H9 (cell line): ENCODE results near the gene PPRC1. TPM values are rescaled to one million over a fixed set of nuclear protein-coding genes. Genes with fewer than 3 reads are reported as not detected.

Experiments used
- DNase-seq: peaks from one replicate; pipeline ENCODE4 v3.0.0-alpha.2; 2017
- H2AFZ ChIP-seq: one replicate; pipeline ENCODE4 v1.6.1; 2013; ENCODE audit warnings: mild to moderate bottlenecking, low read length, control low read depth, moderate library complexity
- H2AK5ac ChIP-seq: 2 replicates; pipeline ENCODE4 v1.6.1; 2013; ENCODE audit warnings: low read length, control low read depth, mixed read lengths; ENCODE audit not compliant: insufficient read length
- H2BK120ac ChIP-seq: one replicate; pipeline ENCODE4 v1.6.1; 2013; ENCODE audit warnings: low read depth, mild to moderate bottlenecking, low read length, control low read depth, inconsistent platforms; ENCODE audit not compliant: poor library complexity, severe bottlenecking
- H2BK12ac ChIP-seq: 2 replicates; pipeline ENCODE4 v1.6.1; 2013; ENCODE audit warnings: low read length, control low read depth, mixed read lengths, low read depth; ENCODE audit not compliant: insufficient read length
- H2BK15ac ChIP-seq: 2 replicates; pipeline ENCODE4 v1.6.1; 2013; ENCODE audit warnings: low read depth, low read length, control low read depth
- H2BK20ac ChIP-seq: one replicate; pipeline ENCODE4 v1.6.1; 2013; ENCODE audit warnings: low read depth, mild to moderate bottlenecking, low read length, control low read depth, inconsistent platforms; ENCODE audit not compliant: poor library complexity, severe bottlenecking
- H2BK5ac ChIP-seq: 2 replicates; pipeline ENCODE4 v1.6.1; 2013; ENCODE audit warnings: low read length, control low read depth, mixed read lengths; ENCODE audit not compliant: insufficient read length
- H3K14ac ChIP-seq: 2 replicates; pipeline ENCODE4 v1.6.1; 2013; ENCODE audit warnings: low read length, control low read depth; ENCODE audit not compliant: insufficient read depth
- H3K18ac ChIP-seq: 2 replicates; pipeline ENCODE4 v1.6.1; 2013; ENCODE audit warnings: low read depth, mild to moderate bottlenecking, mixed read lengths, low read length, control low read depth; ENCODE audit not compliant: insufficient read length
- H3K23ac ChIP-seq: 2 replicates; pipeline ENCODE4 v1.6.1; 2013; ENCODE audit warnings: low read length, control low read depth, mixed read lengths, low read depth; ENCODE audit not compliant: insufficient read length
- H3K23me2 ChIP-seq: 2 replicates; pipeline ENCODE4 v1.6.1; 2013; ENCODE audit warnings: low read depth, mild to moderate bottlenecking, mixed read lengths, low read length, control low read depth; ENCODE audit not compliant: insufficient read length, poor library complexity, severe bottlenecking
- H3K27ac ChIP-seq: 2 replicates; pipeline ENCODE4 v1.5.1; 2013; ENCODE audit warnings: low read length, control low read depth, mixed read lengths, low read depth; ENCODE audit not compliant: insufficient read length
- H3K27me3 ChIP-seq: 2 replicates; pipeline ENCODE4 v1.6.1; 2013; ENCODE audit warnings: low read length, control low read depth, inconsistent platforms; ENCODE audit not compliant: insufficient read depth
- H3K4ac ChIP-seq: 2 replicates; pipeline ENCODE4 v1.6.1; 2013; ENCODE audit warnings: low read depth, mild to moderate bottlenecking, control low read depth, inconsistent platforms, low read length, moderate library complexity
- H3K4me1 ChIP-seq: 2 replicates; pipeline ENCODE4 v1.6.1; 2013; ENCODE audit warnings: low read length, control low read depth, inconsistent platforms; ENCODE audit not compliant: insufficient read depth
- H3K4me2 ChIP-seq: 2 replicates; pipeline ENCODE4 v1.6.1; 2013; ENCODE audit warnings: low read length, control low read depth, mixed read lengths; ENCODE audit not compliant: insufficient read length, insufficient read depth
- H3K56ac ChIP-seq: 2 replicates; pipeline ENCODE4 v1.6.1; 2013; ENCODE audit warnings: low read depth, mild to moderate bottlenecking, mixed read lengths, low read length, control low read depth; ENCODE audit not compliant: insufficient read length
- H3K79me1 ChIP-seq: 2 replicates; pipeline ENCODE4 v1.6.1; 2013; ENCODE audit warnings: low read depth, mild to moderate bottlenecking, moderate library complexity, low read length, control low read depth, inconsistent platforms; ENCODE audit not compliant: insufficient read depth, poor library complexity, severe bottlenecking
- H3K79me2 ChIP-seq: 2 replicates; pipeline ENCODE4 v1.6.1; 2013; ENCODE audit warnings: low read length, control low read depth, inconsistent platforms; ENCODE audit not compliant: insufficient read depth
- H3K9ac ChIP-seq: 2 replicates; pipeline ENCODE4 v1.6.1; 2013; ENCODE audit warnings: low read length, control low read depth, mixed read lengths; ENCODE audit not compliant: insufficient read length; ENCODE audit errors: extremely low read depth
- H3K9me3 ChIP-seq: one replicate; pipeline ENCODE4 v1.6.1; 2013; ENCODE audit warnings: low read depth, low read length, inconsistent platforms; ENCODE audit not compliant: control insufficient read depth
- H3T11ph ChIP-seq: one replicate; pipeline ENCODE4 v1.6.1; 2013; ENCODE audit warnings: mild to moderate bottlenecking, low read length, control low read depth, inconsistent platforms
- H4K20me1 ChIP-seq: one replicate; pipeline ENCODE4 v1.6.1; 2013; ENCODE audit not compliant: control insufficient read depth, insufficient read length, insufficient read depth
- H4K5ac ChIP-seq: 2 replicates; pipeline ENCODE4 v1.6.1; 2013; ENCODE audit warnings: low read depth, mild to moderate bottlenecking, mixed read lengths, low read length, control low read depth; ENCODE audit not compliant: insufficient read length
- H4K8ac ChIP-seq: replicated peaks from 2 replicates; pipeline ENCODE4 v1.6.1; 2013; ENCODE audit warnings: low read length, control low read depth, mixed read lengths, low read depth; ENCODE audit not compliant: insufficient read length
- H4K91ac ChIP-seq: 2 replicates; pipeline ENCODE4 v1.6.1; 2013; ENCODE audit warnings: low read depth, mild to moderate bottlenecking, moderate library complexity, mixed read lengths, low read length, control low read depth; ENCODE audit not compliant: insufficient read length
- H3K27ac Mint-ChIP-seq, 3 experiments: 2 replicates in 2 of 3; 3 replicates in 1 of 3; pipeline ENCODE4 v1.8.0; 2020 to 2021; ENCODE audit warnings: mixed read lengths in 3 of 3, mild to moderate bottlenecking in 1 of 3, moderate library complexity in 1 of 3
- H3K27me3 Mint-ChIP-seq: 2 replicates; pipeline ENCODE4 v1.8.0; 2021; ENCODE audit warnings: low read depth, mild to moderate bottlenecking, moderate library complexity, mixed read lengths
- H3K36me3 Mint-ChIP-seq, 3 experiments: 2 replicates in 2 of 3; 3 replicates in 1 of 3; pipeline ENCODE4 v1.8.0; 2020 to 2021; ENCODE audit warnings: low read depth in 3 of 3, mixed read lengths in 3 of 3; ENCODE audit not compliant: insufficient read depth in 1 of 3
- H3K4me1 Mint-ChIP-seq, 2 experiments: 2 replicates each; pipeline ENCODE4 v1.8.0; 2020; ENCODE audit warnings: mixed read lengths in 2 of 2
- H3K4me3 Mint-ChIP-seq, 2 experiments: 2 replicates in 1 of 2; 3 replicates in 1 of 2; pipeline ENCODE4 v1.8.0; 2020 to 2021; ENCODE audit warnings: mild to moderate bottlenecking in 2 of 2, mixed read lengths in 2 of 2, moderate library complexity in 1 of 2
- H3K9me3 Mint-ChIP-seq, 2 experiments: 2 replicates in 1 of 2; 3 replicates in 1 of 2; pipeline ENCODE4 v1.8.0; 2020; ENCODE audit warnings: mild to moderate bottlenecking in 2 of 2, mixed read lengths in 2 of 2, moderate library complexity in 1 of 2
- CTCF ChIP-seq: fragments of 200-600 bp; sonication (generic); conservative IDR thresholded peaks from 3 replicates; pipeline ENCODE4 v1.8.0; 2021; ENCODE audit warnings: antibody characterized with exemption, mild to moderate bottlenecking
- WGBS: extraction: QIAGEN DNeasy Blood & Tissue Kit; methylation state at CpG from one replicate; pipeline ENCODE4 v1.1.7; 2013; ENCODE audit warnings: missing lambda C conversion rate, low lambda C conversion rate, mixed read lengths; ENCODE audit not compliant: insufficient read length; ENCODE audit errors: extremely low coverage; 5-methylcytosine and 5-hydroxymethylcytosine counted together
- total RNA-seq: library from RNA; stranded (reverse); gene quantifications from 2 replicates; pipeline ENCODE4 v1.2.1, GENCODE V29; 2021

Gene PPRC1
- total RNA-seq, 1 experiment from 2014 or later = 121 TPM

- H3K36me3 Mint-ChIP-seq = no peaks in the 10 kb centered on the region
Observed at GRCh38 chr10:102121739-102122372, 11.0 kb upstream of the PPRC1 start.

More at GRCh38 chr10:102121739-102122372, 11.0 kb upstream of the PPRC1 start:
- Histone ChIP-seq H2AFZ (no peak overlapping the region), H3K4me1 (peaks cover 15% of the 10 kb centered on the region), H2BK20ac (no peak overlapping the region), H3K9ac (peak overlapping the region; percentile 16), H2BK12ac (no peak overlapping the region), H2BK5ac (no peak overlapping the region), H4K91ac (no peak overlapping the region), H2AK5ac (no peak overlapping the region), H3K18ac (peak overlapping the region; percentile 74), H3K4me2 (peak overlapping the region; percentile 72), H4K8ac (no peak overlapping the region), H3K79me2 (peaks cover 3% of the 10 kb centered on the region; the same call in 1 of the 2 replicates), H3K9me3 (no peaks in the 10 kb centered on the region), H3T11ph (no peak overlapping the region), H2BK120ac (no peak overlapping the region), H2BK15ac (no peak overlapping the region), H3K4ac (no peak overlapping the region; the same call in 1 of the 2 replicates), H4K5ac (peak overlapping the region; percentile 11), H3K23me2 (peaks cover 20% of the 10 kb centered on the region), H3K23ac (no peak overlapping the region), H3K56ac (peak overlapping the region; percentile 3), H3K27me3 (no peaks in the 10 kb centered on the region), H3K14ac (peak overlapping the region; percentile 58; the same call in 1 of the 2 replicates), H4K20me1 (no peaks in the 10 kb centered on the region), H3K27ac (peak overlapping the region; percentile 84), H3K79me1 (no peaks in the 10 kb centered on the region)
- no peaks in the 10 kb centered on the region; the same call in 1 of the 2 replicates for H3K27me3 Mint-ChIP-seq
- DNase-seq = peak; percentile 71
- peak overlapping the region; percentile 82 to 95 for H3K4me3 Mint-ChIP-seq
- WGBS = no CpG with 5 or more reads among the region's 6 CpGs
- TF ChIP-seq CTCF = peak; percentile 40; the same call in 2 of the 3 replicates
- H3K4me1 Mint-ChIP-seq = peaks cover 46 to 48% of the 10 kb centered on the region in 2 experiments
- no peaks in the 10 kb centered on the region for H3K9me3 Mint-ChIP-seq
- H3K27ac Mint-ChIP-seq = peak overlapping the region; percentile 97 to 99 (median 98)
